ENCODE results near the gene SPTBN1.
"Not testable (repeated sequence)": the region's sequence is repeated elsewhere in the genome, so short reads cannot be mapped to it uniquely, and the experiment has no call there.

The SPTBN1 gene

DNA sequence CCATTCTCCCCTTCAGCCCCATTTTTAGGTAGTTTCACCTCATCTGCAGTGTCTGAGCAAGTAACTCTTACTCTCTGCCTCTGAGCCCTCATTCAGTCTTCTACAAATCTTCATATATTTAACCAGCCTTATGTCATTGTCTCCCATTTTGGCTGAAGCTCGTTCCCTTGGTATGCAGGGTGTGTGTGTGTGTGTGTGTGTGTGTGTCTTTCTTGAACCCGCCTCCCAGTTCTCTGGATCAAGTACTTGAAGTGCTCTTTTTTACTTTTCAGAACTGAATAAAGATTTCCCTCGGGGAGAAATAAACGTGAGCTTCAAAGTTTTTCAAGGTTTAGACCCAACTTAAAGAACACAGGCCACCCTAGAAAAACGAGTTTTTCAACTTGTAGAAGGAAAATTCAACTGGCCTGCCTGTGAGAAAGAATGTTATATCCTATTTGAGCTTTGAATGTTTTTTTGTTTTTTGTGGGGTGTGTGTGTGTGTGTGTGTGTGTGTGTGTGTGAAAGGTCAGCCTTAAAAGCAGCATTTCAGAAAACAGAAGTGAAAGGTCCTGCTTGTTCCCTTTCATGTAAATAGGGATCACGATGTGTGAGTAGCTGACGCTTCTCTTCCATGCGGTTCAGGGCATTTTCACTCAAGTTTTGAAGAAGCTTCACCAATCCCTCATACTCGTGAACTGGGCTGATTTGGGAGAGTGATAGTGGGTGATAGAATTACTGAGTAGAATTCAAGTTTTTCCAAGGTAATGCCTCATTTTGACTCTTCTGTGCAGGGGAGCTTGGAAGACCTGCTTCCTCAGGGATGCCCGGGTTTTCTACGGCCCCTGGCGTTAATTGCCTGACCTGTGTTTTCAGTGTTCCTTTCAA lies 216.7 kb downstream of the SPTBN1 start:
- no peak for DNase-seq (ENCODE audit: low read depth)

DNA sequence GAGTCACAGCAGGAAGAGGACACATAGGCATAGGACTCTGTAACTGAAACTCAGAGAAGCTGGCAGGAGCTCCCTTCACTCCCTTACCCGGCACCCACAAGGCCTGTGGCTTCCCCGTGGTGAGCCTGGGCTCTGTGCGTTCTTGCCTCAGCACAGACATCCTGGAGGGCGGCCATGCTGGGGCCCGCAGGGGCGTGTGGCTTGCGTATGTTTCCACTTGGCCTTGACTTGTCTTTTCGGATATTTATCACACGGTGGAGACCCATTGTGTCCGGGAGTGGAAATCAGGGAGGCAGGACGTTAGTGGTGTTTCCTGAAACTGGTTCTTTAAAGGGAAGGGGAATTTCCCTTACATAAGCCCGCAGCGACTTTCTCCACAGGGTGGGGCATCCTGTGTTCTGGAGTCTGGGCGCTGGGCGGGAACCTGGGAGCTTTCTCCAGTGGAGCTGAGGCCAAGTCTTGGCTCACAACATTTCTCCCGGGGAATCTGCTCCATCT lies 217.4 kb downstream of the SPTBN1 start:
- no peak for DNase-seq (ENCODE audit: low read depth)

DNA sequence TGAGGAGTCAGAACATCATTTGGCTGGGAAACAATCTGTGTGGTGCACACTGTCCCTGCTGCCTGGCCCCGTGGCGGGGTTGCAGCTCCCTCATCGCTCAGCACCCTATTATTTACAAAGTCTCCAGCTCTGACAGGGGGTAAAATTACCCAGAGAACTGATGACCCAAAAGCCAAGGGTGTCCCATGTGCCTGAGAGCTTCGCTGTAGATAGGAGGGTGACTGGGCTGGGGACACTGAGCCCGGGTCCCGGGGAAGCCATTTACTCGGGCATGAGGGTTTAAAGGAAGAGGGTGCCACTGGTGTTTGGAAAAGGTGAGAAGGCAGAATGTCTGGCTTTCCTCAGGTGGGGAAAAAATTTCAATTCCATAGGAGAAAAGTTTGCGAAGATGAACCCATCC lies 219.2 kb downstream of the SPTBN1 start:
- no peak for DNase-seq (ENCODE audit: low read depth)

DNA sequence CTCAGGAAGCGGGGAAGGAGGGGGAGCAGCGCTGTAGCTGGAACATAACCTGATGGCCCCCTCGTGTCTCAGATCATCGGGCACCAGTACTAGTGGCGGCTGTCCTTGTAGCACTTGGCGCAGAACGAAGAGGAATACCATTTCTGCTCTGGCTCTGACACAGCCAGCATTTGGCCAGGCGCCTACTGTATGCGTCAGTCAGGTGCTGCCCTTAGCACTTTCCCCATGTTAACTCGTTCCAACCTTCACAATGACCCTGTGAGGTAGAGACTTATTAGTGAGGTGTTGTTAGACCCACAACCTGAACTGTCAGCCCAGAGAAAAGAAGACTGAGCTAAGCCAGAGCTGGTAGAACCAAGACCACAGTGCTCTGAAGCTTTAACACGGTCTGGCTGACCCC lies 219.6 kb downstream of the SPTBN1 start:
- DNase-seq (ENCODE audit: low read depth): no peak

DNA sequence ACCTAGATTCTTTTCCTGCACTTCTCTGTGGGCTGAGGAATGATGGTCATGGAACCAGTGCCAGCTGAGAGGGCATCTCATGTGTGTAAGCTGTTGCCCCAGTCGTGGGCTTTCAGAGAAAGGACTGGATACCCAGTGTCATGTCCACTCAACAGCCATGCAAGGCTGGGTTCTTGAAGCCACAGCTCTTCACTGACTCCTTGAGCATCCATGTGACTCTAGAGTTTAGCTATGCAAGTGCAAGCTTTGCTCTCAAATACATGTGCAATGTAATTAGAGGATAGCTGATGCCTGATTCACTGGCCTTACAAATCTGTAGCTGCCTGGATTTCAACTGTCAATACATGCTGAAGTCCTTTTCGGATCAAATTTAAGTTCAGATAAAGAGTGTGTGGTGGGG lies 220.5 kb downstream of the SPTBN1 start:
- DNase-seq (ENCODE audit: low read depth): peak; percentile 22

DNA sequence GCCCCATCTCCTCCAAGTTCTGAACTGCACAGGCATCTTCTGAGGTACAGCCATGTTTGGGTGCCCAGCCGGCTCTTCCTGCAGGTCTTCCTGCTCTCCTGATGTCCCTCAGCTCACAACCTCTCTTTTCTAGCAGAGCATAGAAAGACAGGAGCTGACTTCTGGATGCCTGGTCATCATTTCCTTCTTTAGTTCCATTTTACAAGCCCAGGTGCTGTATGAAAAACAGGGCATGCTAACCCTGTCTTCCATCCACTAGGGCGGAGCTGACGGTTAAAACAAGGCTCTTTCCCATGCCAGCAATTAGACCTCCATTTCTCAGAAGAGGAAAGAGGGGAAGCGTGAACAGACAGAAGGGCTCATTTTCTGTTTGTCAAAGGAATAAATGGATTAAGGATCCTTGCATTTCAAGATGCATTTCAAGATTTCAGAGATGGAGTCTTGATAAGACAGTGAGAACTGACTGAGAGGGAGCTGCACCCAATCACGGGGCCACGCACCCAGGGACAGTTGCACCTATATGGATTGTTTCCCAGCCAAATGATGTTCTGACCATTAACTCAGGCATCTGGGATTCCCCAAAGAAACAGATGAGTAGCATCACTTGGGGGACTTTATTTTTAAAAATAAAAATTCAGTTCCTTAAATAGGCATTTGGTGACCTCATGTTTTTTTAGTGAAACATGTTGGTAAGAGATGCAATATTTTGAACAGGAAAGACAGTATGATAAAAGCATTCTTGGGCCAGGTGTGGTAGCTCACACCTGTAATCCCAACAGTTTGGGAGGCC lies 221.5 kb downstream of the SPTBN1 start:
- no peak for DNase-seq (ENCODE audit: low read depth)

DNA sequence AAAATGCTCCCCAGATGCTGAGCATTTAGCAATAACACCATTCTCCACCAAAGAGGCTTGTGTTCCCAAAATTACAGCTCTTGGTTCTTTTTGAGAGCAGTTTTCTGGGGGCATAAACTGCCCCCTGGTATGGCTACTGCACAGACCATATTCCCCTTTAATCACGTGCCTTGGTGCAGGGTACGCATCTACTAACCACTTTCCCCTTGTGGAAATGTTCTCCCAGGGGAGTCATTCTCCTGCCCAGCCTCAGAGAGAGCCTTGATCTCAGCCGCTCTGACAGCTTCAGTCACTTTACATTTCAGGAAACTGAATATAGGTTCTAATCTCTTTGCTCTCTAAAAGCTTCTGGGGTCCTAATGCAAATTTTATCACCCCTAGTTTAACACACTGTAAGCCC lies 222.6 kb downstream of the SPTBN1 start:
- DNase-seq (ENCODE audit: low read depth): no peak

DNA sequence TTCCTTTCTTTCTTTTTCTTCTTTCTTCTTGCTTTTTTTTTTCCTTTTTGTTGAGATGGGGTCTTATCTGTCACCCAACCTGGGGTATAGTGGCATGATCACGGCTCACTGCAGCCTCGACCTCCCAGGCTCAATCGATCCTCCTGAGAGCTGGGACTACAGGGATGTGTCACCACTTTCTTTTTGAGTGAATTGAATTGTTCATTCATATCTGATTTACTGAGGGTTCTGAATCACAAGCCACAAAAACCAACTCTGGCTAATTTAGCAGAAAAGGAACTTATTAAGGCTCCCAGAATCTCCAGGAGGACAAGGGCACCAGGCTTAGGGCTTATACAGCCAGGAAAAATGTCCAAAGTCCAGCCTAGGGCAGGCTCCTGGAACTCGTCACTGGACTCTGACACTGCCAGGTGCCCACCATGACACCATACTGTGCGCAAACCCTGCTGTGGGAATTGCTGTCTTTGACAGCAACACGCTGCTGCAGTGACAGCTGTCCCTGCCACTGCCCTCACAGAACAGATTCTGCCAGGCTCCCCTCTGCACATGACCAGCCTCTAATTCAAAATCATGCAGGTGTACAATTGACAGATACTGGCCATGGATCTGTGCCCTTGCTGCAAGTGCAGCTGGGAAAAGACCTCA lies 224.4 kb downstream of the SPTBN1 start:
- no peak for DNase-seq (ENCODE audit: low read depth)

DNA sequence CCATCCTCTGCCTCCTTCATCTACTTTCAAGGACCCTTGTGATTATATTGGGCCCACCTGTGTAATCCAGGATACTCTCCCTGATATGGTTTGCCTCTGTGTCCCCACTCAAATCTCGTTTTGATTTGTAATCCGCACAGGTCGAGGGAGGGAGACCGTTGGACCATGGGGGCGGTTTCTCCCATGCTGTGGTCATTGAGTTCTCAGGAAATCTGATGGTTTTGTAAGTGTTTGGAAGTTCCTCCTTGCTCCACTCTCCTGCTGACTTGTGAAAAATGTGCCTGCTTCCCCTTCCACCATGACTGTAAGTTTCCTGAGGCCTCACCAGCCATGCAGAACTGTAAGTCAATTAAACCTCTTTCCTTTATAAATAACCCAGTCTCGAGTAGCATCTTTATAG lies 225.3 kb downstream of the SPTBN1 start:
- DNase-seq (ENCODE audit: low read depth): no peak

DNA sequence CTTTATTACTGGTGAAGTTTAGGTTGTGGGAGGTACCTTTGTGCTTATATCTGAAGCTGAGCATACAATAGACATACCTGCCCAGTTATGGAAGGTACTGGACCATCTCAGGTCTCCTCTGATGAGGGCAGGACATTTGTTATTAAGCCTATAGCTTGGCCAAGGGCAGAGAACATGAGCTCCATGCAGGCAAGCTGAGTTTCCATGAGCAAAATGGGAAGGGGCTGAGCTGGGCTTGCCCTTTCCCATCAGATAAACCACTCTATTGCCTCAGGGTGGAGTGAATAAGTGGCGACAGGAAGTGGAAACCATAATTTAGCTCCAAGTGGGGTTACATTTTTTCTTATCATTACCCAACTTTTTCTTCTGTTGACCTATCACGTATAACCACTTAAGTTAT lies 227.5 kb downstream of the SPTBN1 start:
- DNase-seq (ENCODE audit: low read depth): no peak

DNA sequence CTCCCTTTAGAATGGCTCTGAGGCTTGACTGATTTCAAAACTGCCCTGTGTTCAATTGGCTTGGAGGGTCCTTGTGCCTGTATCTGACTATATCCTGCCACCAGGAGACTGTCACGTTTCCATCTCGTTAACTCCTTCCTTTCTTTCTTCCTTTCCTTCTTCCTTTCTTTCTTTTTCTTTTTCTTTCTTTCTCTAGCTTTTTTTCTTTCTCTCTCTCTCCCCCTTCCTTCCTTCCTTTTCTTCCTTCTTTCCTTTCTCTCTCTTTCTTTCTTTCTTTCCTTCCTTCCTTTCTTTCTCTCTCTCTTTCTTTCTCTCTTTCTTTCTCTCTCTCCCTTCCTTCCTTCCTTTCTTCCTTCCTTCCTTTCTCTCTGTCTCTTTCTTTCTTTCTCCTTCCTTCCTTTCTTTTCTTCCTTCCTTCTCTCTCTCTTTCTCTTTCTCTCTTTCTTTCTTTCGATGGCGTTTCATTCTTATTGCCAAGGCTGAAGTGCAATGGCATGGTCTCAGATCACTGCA lies 229.2 kb downstream of the SPTBN1 start:
- DNase-seq (ENCODE audit: low read depth): no peak

DNA sequence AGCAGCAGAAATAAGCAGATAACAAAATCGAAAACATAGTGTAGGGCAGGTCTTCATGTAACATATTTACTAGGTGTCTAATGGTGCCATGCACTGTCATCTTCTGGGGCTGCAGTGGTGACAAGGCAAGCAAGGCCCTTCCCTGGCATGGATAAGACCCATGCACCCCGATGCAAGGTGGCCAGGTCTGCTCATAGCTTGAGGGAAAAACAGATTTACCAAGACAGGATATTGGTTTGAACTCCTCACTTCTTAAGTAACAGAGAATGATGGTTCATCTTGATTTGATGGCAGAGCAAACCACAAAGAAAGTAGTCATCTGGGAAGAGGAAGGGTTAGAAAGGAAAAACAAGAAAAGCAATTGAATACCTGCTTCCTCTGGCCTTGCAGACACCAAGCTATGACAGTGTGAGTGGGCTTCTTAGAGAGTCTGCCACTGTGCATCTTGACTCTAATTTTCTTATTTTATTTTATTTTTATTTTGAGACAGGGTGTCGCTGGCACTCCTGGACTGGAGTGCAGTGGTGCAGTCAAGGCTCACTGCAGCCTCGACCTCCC lies 231.5 kb downstream of the SPTBN1 start:
- no peak for DNase-seq (ENCODE audit: low read depth)

DNA sequence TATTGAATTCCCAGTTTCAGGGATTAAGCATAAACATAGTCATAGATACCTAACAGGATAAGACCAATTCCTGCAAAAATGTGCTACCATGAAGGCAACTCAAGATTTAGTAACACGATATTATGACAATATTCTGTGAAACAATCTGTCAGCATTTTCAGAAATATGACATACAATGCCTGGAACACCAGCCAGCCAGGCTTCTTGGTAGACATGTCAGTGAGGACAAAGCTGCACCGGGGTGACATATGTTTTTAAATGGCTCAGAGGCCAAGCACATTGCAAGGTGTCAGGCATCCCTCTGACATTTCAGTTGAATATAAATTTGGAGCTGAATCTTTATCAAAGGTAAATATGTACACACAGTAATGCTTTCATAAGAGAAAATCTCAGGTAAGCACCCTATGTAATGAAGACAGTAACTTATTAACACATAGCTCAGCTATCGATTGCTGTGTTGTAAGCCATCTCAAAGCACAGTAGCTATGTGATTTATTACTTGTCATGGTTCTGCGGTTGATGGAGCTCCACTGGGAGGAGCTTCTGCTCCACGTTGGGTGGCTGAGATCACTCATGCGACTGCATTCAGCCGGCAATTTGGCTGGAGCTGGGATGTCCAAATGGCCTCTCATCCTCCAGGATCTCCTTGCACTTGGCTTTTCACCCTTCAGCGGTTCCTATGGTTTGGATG lies 235.5 kb downstream of the SPTBN1 start:
- no peak for DNase-seq (ENCODE audit: low read depth)

DNA sequence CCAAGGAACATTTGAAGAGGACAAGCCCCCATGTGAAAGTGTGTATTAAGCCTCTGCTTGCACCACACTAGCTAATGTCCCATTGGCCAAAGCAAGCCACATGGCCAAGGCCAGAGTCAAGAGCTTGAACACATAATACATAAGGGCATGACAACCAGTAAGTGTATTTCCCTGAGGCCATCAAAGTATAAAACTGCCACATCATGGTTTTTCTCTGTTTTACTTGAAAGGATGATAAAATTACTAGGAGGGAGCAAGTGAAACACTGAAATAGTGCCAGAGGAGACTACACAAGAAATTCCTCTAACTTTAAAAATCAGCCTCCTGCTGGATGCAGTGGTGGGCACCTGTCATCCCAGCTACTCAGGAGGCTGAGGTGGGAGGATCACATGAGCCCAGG lies 236.4 kb downstream of the SPTBN1 start:
- no peak for DNase-seq (ENCODE audit: low read depth)

DNA sequence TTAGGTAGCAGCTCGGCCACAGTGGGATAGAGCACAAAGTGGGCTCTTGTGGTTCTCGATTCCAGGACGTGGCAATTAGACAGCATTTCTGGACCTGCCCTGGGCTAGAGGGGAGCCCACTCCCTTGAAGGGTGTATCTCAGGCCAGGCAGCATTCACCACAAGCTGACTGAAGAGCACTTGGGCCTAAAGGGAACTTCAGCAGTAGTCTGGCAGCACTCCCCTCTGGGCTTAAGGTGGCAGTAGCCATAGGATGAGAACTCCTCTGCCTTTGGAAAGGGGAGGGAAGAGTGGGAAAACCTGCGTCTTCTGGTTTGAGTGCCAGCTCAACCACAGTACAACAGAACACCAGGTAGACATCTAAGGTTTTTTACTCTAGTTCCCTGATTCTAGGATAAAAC lies 239.3 kb downstream of the SPTBN1 start:
- no peak for DNase-seq (ENCODE audit: low read depth)

DNA sequence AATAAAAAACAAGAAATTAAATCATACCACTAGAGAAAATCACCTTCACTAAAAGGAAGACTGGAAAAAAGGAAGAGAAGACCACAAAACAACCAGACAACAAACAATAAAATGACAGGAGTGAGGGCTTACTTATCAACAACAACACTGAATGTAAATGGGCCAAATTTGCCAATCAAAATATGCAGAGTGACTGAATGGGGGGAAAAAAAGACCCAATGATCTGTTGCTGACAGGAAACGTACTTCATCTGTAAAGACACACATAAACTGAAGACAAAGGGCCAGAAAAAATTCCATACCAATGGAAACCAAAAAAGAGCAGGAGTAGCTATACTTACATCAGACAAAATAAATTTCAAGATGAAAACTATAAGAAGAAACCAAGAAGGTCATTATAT lies 241.8 kb downstream of the SPTBN1 start:
- DNase-seq (ENCODE audit: low read depth): no peak

DNA sequence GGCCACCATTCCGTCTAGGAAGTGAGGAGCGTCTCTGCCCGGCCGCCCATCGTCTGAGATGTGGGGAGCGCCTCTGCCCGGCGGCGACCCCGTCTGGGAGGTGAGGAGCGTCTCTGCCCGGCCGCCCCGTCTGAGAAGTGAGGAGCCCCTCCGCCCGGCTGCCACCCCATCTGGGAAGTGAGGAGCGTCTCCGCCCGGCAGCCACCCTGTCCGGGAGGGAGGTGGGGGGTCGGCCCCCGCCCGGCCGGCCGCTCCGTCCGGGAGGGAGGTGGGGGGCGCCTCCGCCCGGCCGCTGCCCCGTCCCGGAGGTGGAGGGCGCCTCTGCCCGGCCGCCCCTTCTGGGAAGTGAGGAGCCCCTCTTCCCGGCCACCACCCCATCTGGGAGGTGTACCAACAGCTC lies 242.8 kb downstream of the SPTBN1 start:
- not testable (repeated sequence) for DNase-seq (ENCODE audit: low read depth)

DNA sequence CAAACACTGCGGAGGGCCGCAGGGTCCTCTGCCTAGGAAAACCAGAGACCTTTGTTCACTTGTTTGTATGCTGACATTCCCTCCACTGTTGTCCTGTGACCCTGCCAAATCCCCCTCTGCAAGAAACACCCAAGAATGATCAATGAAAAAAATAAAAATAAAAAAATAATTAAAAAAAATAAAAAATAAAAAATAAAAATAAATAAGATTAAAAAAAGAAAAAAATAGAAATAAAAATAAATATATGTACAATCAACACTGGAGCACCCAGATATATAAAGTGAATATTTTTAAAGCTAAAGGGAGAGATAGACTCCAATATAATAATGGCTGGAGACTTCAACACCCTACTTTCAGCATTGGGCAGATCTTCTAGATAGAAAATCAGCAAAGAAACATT lies 243.5 kb downstream of the SPTBN1 start:
- no peak for DNase-seq (ENCODE audit: low read depth)

DNA sequence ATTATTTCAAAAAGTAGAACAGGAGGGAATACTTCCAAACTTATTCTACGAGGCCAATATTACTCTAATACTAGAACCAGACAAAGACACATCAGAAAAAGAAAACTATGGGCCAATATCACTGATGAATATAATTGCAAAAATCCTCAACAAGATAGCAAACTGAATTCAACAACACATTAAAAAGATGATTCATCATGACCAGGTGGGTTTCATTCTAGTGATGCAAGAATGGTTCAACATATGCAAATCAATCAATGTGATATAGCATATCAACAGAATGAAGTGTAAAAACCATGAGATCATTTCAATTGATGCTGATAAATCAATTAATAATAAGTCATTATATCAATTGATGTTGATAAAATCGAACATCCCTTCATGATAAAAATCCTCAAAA lies 244.9 kb downstream of the SPTBN1 start:
- peak; percentile 33 for DNase-seq (ENCODE audit: low read depth)

DNA sequence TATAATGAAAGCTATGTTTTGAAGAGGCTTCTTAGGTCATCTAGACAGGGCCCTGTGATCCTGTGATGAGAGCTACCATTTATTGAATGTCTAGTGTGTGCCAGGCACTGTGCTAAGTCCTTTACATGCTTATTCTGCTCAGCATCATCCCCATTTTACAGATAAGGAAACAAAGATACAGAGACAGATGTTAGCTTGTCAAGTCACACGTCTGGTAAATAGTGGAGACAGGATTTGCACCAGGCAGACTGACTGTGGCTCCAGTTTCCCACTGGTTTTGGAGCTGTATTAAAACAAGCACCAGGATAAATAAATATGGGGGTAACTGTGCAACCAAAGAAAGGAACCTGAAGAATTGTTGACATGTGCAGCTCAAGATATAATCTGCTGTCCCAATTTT lies 248.1 kb downstream of the SPTBN1 start:
- DNase-seq (ENCODE audit: low read depth): no peak

All from iris pigment epithelial cell (primary cell).